Measurements from ENCODE around the gene PBX3.

Gene PBX3

DNA sequence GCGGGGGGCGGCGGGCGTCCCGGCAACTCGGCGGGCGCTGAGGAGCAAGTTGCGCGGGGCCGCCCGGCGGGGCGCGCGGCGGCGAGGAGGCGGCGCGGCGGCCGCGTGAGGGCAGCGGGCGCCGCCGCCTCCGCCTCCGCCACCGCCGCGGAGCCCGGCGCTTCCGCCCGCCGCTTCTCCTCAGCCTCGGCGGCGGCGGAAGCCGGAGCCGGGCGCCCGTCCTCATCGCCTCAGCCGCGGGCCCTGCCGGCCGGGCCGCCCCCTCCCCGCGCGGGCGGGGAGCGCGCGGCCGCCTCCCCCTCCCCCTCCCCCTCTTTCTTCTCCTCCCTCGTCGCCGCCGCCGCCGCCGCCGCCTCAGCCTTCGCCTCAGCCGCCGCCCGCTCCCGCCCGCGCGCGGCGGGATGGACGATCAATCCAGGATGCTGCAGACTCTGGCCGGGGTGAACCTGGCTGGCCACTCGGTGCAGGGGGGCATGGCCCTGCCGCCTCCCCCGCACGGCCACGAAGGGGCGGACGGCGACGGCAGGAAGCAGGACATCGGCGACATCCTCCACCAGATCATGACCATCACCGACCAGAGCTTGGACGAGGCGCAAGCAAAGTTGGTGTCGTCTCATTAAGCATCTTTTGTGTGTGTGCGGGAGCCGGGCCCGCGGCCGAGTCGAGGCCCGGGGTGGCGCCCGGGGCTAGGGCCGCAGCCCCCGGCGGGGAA, at the start of gene PBX3:
PBX3 (plus strand) TSS at position 321 of the 712 bp plus-strand sequence.
- DNase-seq, result no peak

DNA sequence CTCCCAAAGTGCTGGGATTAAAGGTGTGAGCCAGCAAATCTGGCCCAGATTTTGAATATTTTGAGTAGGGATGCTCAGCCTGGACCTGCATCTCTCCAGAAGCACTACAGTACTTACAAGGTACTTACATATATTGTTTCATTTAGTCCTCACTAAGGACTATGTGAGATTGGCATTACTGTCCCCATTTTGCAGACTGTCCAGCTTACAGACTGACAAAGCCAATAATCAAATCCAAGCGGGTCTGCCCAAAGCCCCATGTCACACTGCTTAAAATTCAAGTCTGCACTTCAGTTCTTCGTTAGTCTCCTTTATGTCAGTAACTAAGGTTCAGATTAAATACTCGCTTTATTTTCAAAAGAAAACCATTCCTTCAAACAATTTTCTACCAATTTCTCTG, 47.3 kb upstream of the PBX3 start:
- no peak for DNase-seq

DNA sequence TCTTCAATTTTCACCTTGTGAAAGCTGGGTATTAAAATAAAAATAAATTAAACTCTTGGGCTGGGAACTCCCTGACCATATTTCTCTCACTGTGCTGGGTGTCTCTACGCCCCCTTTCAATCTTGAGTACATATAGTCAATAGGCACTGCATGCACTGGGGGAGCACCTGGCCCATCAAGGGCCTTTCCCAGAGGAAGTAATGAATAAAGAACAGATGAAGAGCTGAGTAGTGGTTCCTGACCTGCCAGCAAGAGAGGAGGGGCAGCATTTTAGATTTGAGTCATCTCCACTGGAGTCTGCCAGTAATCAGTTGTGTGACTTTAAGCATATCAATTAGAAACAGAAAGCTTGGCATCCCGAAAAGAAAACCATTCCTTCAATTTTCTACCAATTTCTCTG, 46.4 kb upstream of the PBX3 start:
- DNase-seq, result peak; percentile 11

GRCh38 chr9:125701351-125701750, 45.8 kb upstream of the PBX3 start:
- DNase-seq, result no peak

DNA sequence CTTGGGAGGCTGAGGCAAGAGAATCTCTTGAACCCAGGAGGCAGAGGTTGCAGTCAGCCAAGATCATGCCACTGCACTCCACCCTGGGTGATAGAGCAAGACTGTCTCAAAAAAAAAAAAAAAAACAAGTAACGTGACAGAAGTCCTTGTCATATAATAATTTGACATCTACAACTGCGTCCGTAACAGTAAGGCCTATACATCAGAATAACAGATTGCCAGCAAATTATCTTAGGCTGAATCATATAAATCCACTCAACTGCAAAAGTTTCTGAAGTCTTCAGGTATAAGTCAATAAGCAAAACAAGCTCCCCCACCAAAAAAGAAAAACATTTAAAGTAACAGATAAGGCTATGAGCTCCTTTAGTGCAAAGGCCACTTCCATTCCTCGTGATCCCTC, 43.5 kb upstream of the PBX3 start:
- no peak for DNase-seq

DNA sequence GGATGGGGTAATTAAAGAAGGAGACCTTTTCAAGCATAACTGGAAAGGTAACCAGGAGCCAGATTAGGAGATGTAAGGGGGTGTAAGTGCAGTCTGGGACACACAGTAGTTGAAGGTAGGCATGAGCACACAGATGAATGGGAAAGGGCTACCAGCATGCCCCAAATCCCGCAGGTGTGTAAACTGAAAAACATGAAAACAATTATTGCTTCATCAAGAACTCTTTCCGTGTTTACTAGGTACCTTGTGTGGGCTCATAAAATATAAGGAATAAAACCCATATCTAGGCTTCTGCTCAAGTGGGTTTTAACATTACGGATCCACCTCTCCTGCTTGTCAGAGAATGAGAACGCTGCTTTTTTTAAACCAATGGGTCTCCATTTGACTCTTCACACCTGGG, 41.3 kb upstream of the PBX3 start:
- DNase-seq, result no peak

DNA sequence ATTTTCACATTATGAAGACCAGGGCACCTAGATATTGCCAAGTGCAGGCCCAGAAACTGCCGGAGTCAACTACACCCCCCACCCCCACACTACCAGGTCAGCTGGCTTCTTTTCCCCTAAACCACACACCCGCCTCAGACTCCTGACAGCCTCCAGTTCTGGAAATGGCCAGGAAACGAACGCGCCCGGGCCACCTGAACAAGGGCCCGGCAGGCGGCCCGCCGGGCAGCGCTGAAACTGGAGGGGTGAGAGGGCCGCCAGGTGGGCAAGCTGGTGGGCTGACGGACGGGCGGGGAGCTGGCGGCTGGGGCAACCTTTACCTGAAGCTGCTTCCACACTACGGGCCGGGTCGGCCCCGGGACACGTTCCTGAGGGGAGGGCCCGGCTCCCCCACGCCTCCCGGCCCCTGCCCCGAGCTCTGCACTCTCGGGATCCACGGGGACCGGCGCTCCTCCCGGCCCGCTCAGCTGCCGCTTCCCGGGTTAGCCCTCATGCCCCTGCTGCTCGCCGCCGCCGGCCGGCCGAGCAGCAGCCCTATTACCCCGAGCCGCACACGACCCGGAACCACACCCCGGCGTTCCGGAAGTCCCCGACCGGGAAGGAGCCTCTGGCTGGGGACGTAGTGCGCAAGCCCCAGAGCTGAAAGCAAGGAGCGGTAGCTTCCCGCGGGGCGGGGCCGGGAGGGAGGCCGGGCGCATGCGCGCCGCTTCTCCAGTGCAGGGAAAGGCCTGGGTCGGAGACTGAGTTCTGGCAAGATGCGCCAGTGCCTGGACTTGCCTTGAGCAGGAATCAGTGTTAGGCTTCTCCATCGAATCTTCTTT, 40.3 kb upstream of the PBX3 start, which contains the start of gene MAPKAP1:
MAPKAP1 (minus strand) TSS at position 558 of the 821 bp plus-strand sequence. CDS start 34,634 bp downstream, outside the sequence.
- peak; percentile 33 for DNase-seq

DNA sequence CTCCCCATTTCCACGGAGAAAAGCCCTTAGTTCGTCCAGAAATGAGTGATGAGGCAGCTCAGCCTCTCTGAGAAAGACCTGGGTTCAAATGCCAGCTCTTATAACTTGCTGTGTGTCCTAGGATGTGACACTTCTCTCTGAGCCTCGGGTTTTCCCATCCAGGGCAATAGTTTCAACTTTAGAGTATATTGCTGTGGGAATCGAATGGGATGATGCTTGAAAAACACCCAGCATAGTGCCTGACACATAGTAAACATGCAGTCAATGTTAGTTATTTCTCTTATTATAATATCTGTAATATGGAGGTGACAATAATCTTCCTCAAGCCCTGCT, 39.7 kb upstream of the PBX3 start:
- DNase-seq, result no peak

GRCh38 chr9:125726456-125727132, 20.6 kb upstream of the PBX3 start:
- DNase-seq, result no peak

- DNase-seq, result no peak
Measured at GRCh38 chr9:125730168-125730567, 17.0 kb upstream of the PBX3 start.

GRCh38 chr9:125732562-125732961, 14.6 kb upstream of the PBX3 start:
- no peak for DNase-seq

- no peak for DNase-seq
Measured at GRCh38 chr9:125739436-125739835, 7.7 kb upstream of the PBX3 start.

- DNase-seq, result no peak
Measured at GRCh38 chr9:125742657-125743056, 4.5 kb upstream of the PBX3 start.

DNA sequence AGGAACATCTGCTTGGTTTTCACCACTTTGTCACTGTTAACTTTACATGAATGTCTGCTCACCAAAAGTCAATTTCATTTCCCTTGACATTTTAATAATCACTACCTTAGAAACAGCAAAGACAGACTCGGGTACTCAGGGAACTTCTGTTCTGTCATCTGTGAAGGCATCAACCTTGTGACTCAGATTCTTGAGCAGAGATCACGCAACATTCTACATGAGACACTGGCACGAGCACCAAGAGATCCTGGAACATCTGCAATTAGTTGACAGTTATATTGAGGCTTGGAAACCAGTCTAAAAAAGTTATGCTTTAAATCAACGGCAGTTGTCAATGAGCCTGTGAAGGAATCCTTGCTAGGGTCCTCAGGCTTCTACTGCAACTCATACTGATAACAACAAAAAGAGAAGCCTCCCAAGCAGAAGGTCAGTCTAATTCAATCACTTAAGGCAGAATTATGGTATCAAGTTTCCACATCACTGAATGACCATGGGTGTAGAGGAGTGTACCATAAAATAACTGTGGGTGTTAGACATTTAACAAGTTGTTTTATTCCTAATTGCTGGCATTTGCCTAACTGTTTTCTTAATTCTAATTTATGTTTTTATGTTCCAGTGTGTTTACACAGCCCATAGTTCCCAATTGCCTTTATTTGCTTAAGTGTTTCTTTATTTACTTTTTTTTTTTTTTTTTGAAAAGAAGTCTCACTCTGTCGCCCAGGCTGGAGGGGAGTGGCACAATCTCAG, 3.3 kb upstream of the PBX3 start:
- DNase-seq, result no peak

GRCh38 chr9:125744616-125745015, 2.6 kb upstream of the PBX3 start:
- DNase-seq, result no peak

- DNase-seq, result no peak
Measured at GRCh38 chr9:125745018-125745417, 2.2 kb upstream of the PBX3 start.

GRCh38 chr9:125745682-125746016, 1.5 kb upstream of the PBX3 start:
- DNase-seq, result no peak

DNA sequence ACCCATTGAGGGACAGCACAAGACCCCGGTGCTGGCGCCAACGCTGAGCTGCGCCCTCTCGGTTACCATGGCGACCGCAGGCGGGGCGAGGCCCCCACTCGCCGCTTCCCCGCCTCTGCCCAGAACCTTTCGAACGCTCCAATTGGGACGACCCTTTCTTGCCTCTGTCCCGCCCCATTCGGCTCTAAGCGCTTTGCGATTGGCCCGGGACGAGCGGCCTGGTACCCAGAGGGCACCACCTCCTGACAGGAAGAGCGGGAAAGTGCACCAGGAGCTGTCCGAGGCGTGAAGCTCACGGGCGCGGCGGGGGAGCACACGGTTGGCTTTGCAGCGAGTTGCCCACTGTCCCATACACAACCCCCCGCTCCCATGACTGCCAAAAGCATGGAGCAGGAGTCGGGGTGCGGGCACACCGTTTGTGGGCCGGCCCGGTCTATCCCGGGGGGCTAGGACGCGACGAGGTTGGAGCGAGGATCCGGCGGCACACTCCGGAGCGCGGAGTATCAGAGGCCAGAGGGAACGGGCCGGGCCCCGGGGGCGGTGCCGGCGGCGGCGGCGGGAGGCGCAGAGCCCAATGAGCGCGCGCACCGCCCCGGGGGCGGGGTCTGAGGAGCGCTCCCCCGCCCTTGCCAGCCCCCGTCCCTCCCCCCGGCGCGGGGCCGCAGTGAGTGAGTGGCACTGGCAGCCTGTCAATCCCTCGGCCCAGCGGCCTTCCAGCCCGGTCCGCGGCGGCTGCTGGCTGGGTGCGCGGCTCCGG, 978 bp upstream of the PBX3 start:
- peak; percentile 92 for DNase-seq

DNA sequence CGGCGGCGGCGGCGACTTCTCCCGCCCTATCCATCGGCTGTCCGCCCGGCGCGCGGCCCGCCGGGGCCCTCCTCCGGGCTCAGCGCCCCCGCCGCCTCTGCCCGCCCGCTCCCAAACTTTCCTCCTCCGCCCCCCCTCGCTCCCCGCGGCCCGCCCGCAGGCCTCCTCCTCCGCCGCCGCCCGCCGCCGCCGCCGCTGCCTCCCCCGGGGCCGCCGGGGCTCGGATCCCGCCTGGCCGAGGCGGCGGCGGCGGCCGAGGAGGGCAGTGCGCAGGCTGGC, 460 bp upstream of the PBX3 start:
- no peak for DNase-seq

DNA sequence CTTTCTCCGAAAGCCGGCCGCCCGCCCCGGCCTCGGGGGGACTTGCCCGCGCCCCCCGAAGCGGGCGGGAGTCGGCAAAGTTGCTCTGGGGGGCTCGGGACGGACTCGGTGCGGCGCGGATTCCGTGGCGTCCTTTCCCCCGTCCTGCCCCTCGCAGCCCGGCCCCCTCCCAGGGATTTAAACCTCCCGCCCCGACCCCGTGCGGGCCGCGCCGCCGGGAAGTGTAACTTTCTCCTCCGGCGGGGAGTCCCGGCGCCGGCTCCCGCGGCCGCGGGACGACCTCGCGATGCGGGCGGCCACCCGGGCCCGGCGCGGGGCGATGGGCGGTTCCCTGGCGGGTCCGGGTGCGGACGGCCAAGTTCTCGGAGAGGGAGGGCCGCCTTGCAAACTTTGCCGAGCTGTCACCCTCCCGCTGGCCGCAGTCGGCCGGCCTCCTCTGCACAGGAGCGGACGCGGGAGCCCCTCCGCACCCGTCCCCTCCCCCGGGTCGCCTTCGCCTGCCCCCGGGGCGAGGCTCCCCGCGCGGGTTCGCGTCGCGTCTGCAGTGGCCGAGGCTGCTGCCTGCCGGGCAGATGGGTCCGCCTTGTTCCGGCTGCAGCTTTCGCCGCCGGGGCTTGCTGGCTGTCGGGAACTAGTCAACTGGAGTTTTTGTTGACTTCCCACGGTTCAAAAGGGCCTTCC, 732 bp downstream of the PBX3 start:
- DNase-seq, result no peak

GRCh38 chr9:125748446-125749099, 1.4 kb downstream of the PBX3 start:
- DNase-seq, result no peak

Data from NCI-H187 treated with DMSO at 0.1 percent for 48 hours (cell line).